H1 (cell line): ENCODE data around the gene MBOAT1. TPM values are rescaled to one million over a fixed set of nuclear protein-coding genes. Genes with fewer than 3 reads are reported as not detected.

Source experiments
- CTCF ChIA-PET: fragments of 300-600 bp; sonication (Branson Sonifier 250); formaldehyde crosslinking; loops from one replicate; lab custom pipeline; 2021; ENCODE audit not compliant: partially characterized antibody; lab: Charles Lee
- POLR2A ChIA-PET: fragments of 300-600 bp; sonication (Branson Sonifier 250); formaldehyde crosslinking; loops from one replicate; lab custom pipeline; 2021; ENCODE audit warnings: inconsistent platforms; ENCODE audit not compliant: partially characterized antibody; lab: Charles Lee
- DNase-seq, 2 experiments: peaks; one replicate each; pipeline versions ENCODE4 v3.0.0 to v3.0.0-alpha.2; 2010 to 2022; ENCODE audit warnings: low spot score in 2 of 2, low read depth in 1 of 2, mixed read lengths in 1 of 2
- FAIRE-seq: peaks from 2 replicates; lab custom pipeline; 2011; peaks lifted over from hg19 to GRCh38; lab: Jason Lieb, UNC
- H2AFZ ChIP-seq: 2 replicates; pipeline ENCODE4 v1.8.1; 2012; ENCODE audit warnings: low read length, inconsistent platforms
- H2AK5ac ChIP-seq: 2 replicates; pipeline ENCODE4 v1.6.1; 2013; ENCODE audit warnings: low read depth, low read length
- H2BK120ac ChIP-seq: replicated peaks from 2 replicates; pipeline ENCODE3; 2013; ENCODE audit warnings: low read depth, low read length, inconsistent platforms
- H2BK12ac ChIP-seq: 2 replicates; pipeline ENCODE4 v1.6.1; 2013; ENCODE audit warnings: low read depth, low read length
- H2BK15ac ChIP-seq: 2 replicates; pipeline ENCODE4 v1.6.1; 2013; ENCODE audit warnings: low read length
- H2BK20ac ChIP-seq: 2 replicates; pipeline ENCODE4 v1.6.1; 2013; ENCODE audit warnings: low read length
- H2BK5ac ChIP-seq: 2 replicates; pipeline ENCODE4 v1.6.1; 2013; ENCODE audit warnings: low read depth, low read length
- H3K14ac ChIP-seq: 2 replicates; pipeline ENCODE4 v1.6.1; 2013; ENCODE audit warnings: inconsistent platforms; ENCODE audit not compliant: insufficient read length
- H3K18ac ChIP-seq: 2 replicates; pipeline ENCODE4 v1.6.1; 2013; ENCODE audit warnings: low read length; ENCODE audit errors: extremely low read depth
- H3K23ac ChIP-seq: 2 replicates; pipeline ENCODE4 v1.6.1; 2013; ENCODE audit warnings: inconsistent platforms; ENCODE audit not compliant: insufficient read length
- H3K23me2 ChIP-seq: 2 replicates; pipeline ENCODE4 v1.6.1; 2013; ENCODE audit warnings: low read depth, low read length
- H3K27ac ChIP-seq: 2 replicates; pipeline ENCODE4 v1.6.1; 2011; ENCODE audit warnings: low read depth, low read length, inconsistent platforms
- H3K27me3 ChIP-seq, 4 experiments: replicated peaks in 1 of 4; 1 replicate in 1 of 4; 2 replicates in 3 of 4; pipeline versions ENCODE4 v1.6.1 to v1.8.1; 2011 to 2013; ENCODE audit warnings: low read length in 3 of 4, mild to moderate bottlenecking in 3 of 4, inconsistent platforms in 2 of 4, mixed read lengths in 2 of 4, moderate library complexity in 1 of 4; ENCODE audit not compliant: control insufficient read depth in 3 of 4, insufficient read depth in 3 of 4; ENCODE audit errors: extremely low read depth in 1 of 4
- H3K36me3 ChIP-seq, 4 experiments: 2 replicates each; pipeline versions ENCODE4 v1.6.1 to v1.8.1; 2011 to 2013; ENCODE audit warnings: mild to moderate bottlenecking in 4 of 4, low read length in 3 of 4, moderate library complexity in 2 of 4, control low read depth in 1 of 4, inconsistent platforms in 1 of 4; ENCODE audit not compliant: insufficient read depth in 4 of 4, control insufficient read depth in 2 of 4
- H3K4ac ChIP-seq: replicated peaks from 2 replicates; pipeline ENCODE3; 2013; ENCODE audit warnings: low read length, low read depth, mixed read lengths, inconsistent platforms; ENCODE audit not compliant: insufficient read length
- H3K4me1 ChIP-seq, 4 experiments: replicated peaks in 1 of 4; 1 replicate in 1 of 4; 2 replicates in 3 of 4; pipeline versions ENCODE4 v1.6.1 to v1.8.1; 2011 to 2013; ENCODE audit warnings: low read length in 3 of 4, inconsistent platforms in 2 of 4, mixed read lengths in 1 of 4; ENCODE audit not compliant: insufficient read depth in 4 of 4, control insufficient read depth in 3 of 4
- H3K4me2 ChIP-seq, 2 experiments: 2 replicates each; pipeline versions ENCODE4 v1.6.1 to v1.8.1; 2011 to 2013; ENCODE audit warnings: low read depth in 2 of 2, low read length in 2 of 2, control low read depth in 1 of 2, inconsistent platforms in 1 of 2, mild to moderate bottlenecking in 1 of 2; ENCODE audit not compliant: insufficient read depth in 1 of 2
- H3K4me3 ChIP-seq, 4 experiments: fragments of 200-600, 300-600 bp in 1 of 4; sonication (generic), shearing (Covaris generic), sonication (Bioruptor Twin) in 1 of 4; 2 replicates each; pipeline versions ENCODE4 v1.5.1 to v1.8.1; 2011 to 2016; ENCODE audit warnings: low read length in 4 of 4, low read depth in 3 of 4, control low read depth in 2 of 4, inconsistent platforms in 2 of 4, mild to moderate bottlenecking in 2 of 4, mixed read lengths in 1 of 4, moderate library complexity in 1 of 4; ENCODE audit not compliant: insufficient read depth in 2 of 4; ENCODE audit errors: extremely low read depth in 1 of 4
- H3K56ac ChIP-seq: replicated peaks from 2 replicates; pipeline ENCODE3; 2013; ENCODE audit warnings: low read depth, mild to moderate bottlenecking, mixed read lengths, low read length, inconsistent platforms; ENCODE audit not compliant: insufficient read length
- H3K79me1 ChIP-seq: 2 replicates; pipeline ENCODE4 v1.6.1; 2013; ENCODE audit warnings: low read depth, low read length, control low read depth
- H3K79me2 ChIP-seq, 2 experiments: 2 replicates each; pipeline versions ENCODE4 v1.6.1 to v1.8.1; 2012 to 2013; ENCODE audit warnings: low read length in 2 of 2, mild to moderate bottlenecking in 2 of 2, inconsistent platforms in 1 of 2; ENCODE audit not compliant: insufficient read depth in 2 of 2, control insufficient read depth in 1 of 2
- H3K9ac ChIP-seq, 4 experiments: replicated peaks in 1 of 4; 1 replicate in 1 of 4; 2 replicates in 3 of 4; pipeline versions ENCODE4 v1.6.1 to v1.8.1; 2011 to 2013; ENCODE audit warnings: low read depth in 3 of 4, low read length in 3 of 4, control low read depth in 2 of 4, mild to moderate bottlenecking in 2 of 4, moderate library complexity in 2 of 4, inconsistent platforms in 1 of 4; ENCODE audit errors: extremely low read depth in 1 of 4
- H3K9me3 ChIP-seq, 2 experiments: 2 replicates each; pipeline versions ENCODE4 v1.6.1 to v1.8.1; 2012 to 2013; ENCODE audit warnings: mild to moderate bottlenecking in 2 of 2, moderate library complexity in 2 of 2, control low read depth in 1 of 2, inconsistent platforms in 1 of 2, low read depth in 1 of 2, low read length in 1 of 2, mixed read lengths in 1 of 2; ENCODE audit not compliant: insufficient read depth in 2 of 2
- H4K20me1 ChIP-seq, 2 experiments: replicated peaks in 1 of 2; 2 replicates each; pipeline versions ENCODE3 to v1.8.1; 2011 to 2013; ENCODE audit warnings: inconsistent platforms in 2 of 2, low read length in 2 of 2, mild to moderate bottlenecking in 1 of 2; ENCODE audit not compliant: insufficient read depth in 2 of 2, control insufficient read depth in 1 of 2
- H4K5ac ChIP-seq: 2 replicates; pipeline ENCODE4 v1.6.1; 2013; ENCODE audit warnings: low read length, low read depth, mixed read lengths, inconsistent platforms; ENCODE audit not compliant: insufficient read length
- H4K8ac ChIP-seq: 2 replicates; pipeline ENCODE4 v1.8.0; 2013; ENCODE audit warnings: mild to moderate bottlenecking, moderate library complexity, low read length, inconsistent platforms; ENCODE audit not compliant: insufficient read depth; ENCODE audit errors: extremely low read depth
- H4K91ac ChIP-seq: replicated peaks from 2 replicates; pipeline ENCODE3; 2013; ENCODE audit warnings: low read length, mixed read lengths, inconsistent platforms; ENCODE audit not compliant: insufficient read length
- ATF3 ChIP-seq: IDR thresholded peaks from 2 replicates; pipeline ENCODE4 v1.6.1; 2011; ENCODE audit warnings: low read depth, mild to moderate bottlenecking, low read length; ENCODE audit not compliant: insufficient read depth
- MAFK ChIP-seq: IDR thresholded peaks from 2 replicates; pipeline ENCODE4 v1.6.1; 2012; ENCODE audit warnings: low read depth, mild to moderate bottlenecking, improper control_type of control experiment, low read length
- RXRA ChIP-seq: IDR thresholded peaks from 2 replicates; pipeline ENCODE4 v1.6.1; 2011; ENCODE audit warnings: low read depth, mild to moderate bottlenecking, low read length, moderate library complexity; ENCODE audit not compliant: insufficient read depth
- SP1 ChIP-seq: IDR thresholded peaks from 2 replicates; pipeline ENCODE4 v1.6.1; 2011; ENCODE audit warnings: low read depth, low read length
- SP4 ChIP-seq: IDR thresholded peaks from 2 replicates; pipeline ENCODE4 v1.6.1; 2012; ENCODE audit warnings: low read length, inconsistent platforms
- WGBS, 2 experiments: shearing (Covaris generic) in 1 of 2; methylation state at CpG; one replicate each; pipeline versions ENCODE4 v1.1.6 to v1.1.7; 2013 to 2015; ENCODE audit warnings: low lambda C conversion rate in 2 of 2, mixed read lengths in 2 of 2, inconsistent platforms in 1 of 2, low coverage in 1 of 2, missing lambda C conversion rate in 1 of 2; ENCODE audit not compliant: insufficient replicate concordance in 2 of 2, insufficient coverage in 1 of 2, insufficient read length in 1 of 2; ENCODE audit errors: extremely low coverage in 1 of 2, missing lambda C conversion rate in 1 of 2; 5-methylcytosine and 5-hydroxymethylcytosine counted together
- polyA plus RNA-seq, 7 experiments: library from polyadenylated mRNA; depleted of rRNA in 3 of 7; stranded (reverse) in 5 of 7; unstranded in 2 of 7; fragments of >200 nt in 5 of 7; fragments of 200-250 nt in 2 of 7; gene quantifications; 1 replicate in 5 of 7; 2 replicates in 1 of 7; 4 replicates in 1 of 7; pipeline versions ENCODE4 v1.2.1 to v1.2.3, GENCODE V29; 2011 to 2013; ENCODE audit warnings: missing spikeins in 2 of 7, mixed read lengths in 2 of 7
- total RNA-seq: library from RNA; stranded (reverse); fragmentation: NEBNext Ultra II Directional; extraction: Animal tissue kit (Norgen Biotek cat#: 25700); gene quantifications from 2 replicates; pipeline ENCODE4 v1.2.1, GENCODE V29; 2021

The MBOAT1 gene
- total and polyA plus RNA-seq, 2 of the 8 experiments (the other 6 are each of a cell fraction or from before 2014, with no cell fraction given) = 4.9 to 19.5 TPM

GRCh38 chr6:20192625-20193024, 19.6 kb downstream of the MBOAT1 start:
- no peaks in the 10 kb centered on the region for H3K36me3 ChIP-seq
- no peaks in the 10 kb centered on the region for H3K27me3 ChIP-seq
- no peak overlapping the region for H3K27ac ChIP-seq
- no peaks in the 10 kb centered on the region; the same call in 1 of the 2 replicates for H3K79me1 ChIP-seq
- no peak overlapping the region for H2BK15ac ChIP-seq
- H3K4ac ChIP-seq = no peak overlapping the region
- H2BK20ac ChIP-seq = no peak overlapping the region
- no peak overlapping the region for H2AFZ ChIP-seq
- H3K4me3 ChIP-seq = no peak overlapping the region
- no peak overlapping the region for H2BK12ac ChIP-seq
- no peak for TF ChIP-seq SP4
- TF ChIP-seq RXRA = no peak
- TF ChIP-seq MAFK = no peak
- no peak for TF ChIP-seq SP1
- no peak for TF ChIP-seq ATF3
- FAIRE-seq (no peak), DNase-seq (no peak)
- H3K23ac ChIP-seq = no peak overlapping the region
- H3K4me1 ChIP-seq = peaks cover 0 to 7% (median 1%) of the 10 kb centered on the region in 4 experiments; a peak in 3 of 7 replicates
- H4K91ac ChIP-seq = no peak overlapping the region
- ChIA-PET CTCF (interaction anchor here (0.6 kb wide), 1 partner anchor 12 kb away, joined by 4 read pairs; no protein-coding TSS in a partner anchor), POLR2A (no interaction called here)
- no peak overlapping the region for H3K9ac ChIP-seq
- no peaks in the 10 kb centered on the region for H3K23me2 ChIP-seq
- no peak overlapping the region for H4K5ac ChIP-seq
- H4K8ac ChIP-seq = no peak overlapping the region
- 89% methylated on average over 4 of the region's 4 CpGs; no CpG with 5 or more reads in 1 of the 2 experiments for WGBS, 2 experiments
- no peak overlapping the region for H3K56ac ChIP-seq
- no peak overlapping the region for H2AK5ac ChIP-seq
- H4K20me1 ChIP-seq = no peaks in the 10 kb centered on the region
- H2BK5ac ChIP-seq = no peak overlapping the region
- H3K4me2 ChIP-seq = no peak overlapping the region
- H3K14ac ChIP-seq = no peak overlapping the region
- peaks cover 0 to 3% of the 10 kb centered on the region in 2 experiments; a peak in 1 of 4 replicates for H3K79me2 ChIP-seq
- no peak overlapping the region for H3K18ac ChIP-seq
- no peak overlapping the region for H2BK120ac ChIP-seq
- H3K9me3 ChIP-seq = no peaks in the 10 kb centered on the region
